Measurements from ENCODE around the gene PPP5C. TPM values are rescaled to one million over a fixed set of nuclear protein-coding genes. Genes with fewer than 3 reads are reported as not detected.

The PPP5C gene
- total and polyA plus RNA-seq, 2 of the 8 experiments (the other 6 are each of a cell fraction or from before 2014, with no cell fraction given): 112 to 156 TPM

DNA sequence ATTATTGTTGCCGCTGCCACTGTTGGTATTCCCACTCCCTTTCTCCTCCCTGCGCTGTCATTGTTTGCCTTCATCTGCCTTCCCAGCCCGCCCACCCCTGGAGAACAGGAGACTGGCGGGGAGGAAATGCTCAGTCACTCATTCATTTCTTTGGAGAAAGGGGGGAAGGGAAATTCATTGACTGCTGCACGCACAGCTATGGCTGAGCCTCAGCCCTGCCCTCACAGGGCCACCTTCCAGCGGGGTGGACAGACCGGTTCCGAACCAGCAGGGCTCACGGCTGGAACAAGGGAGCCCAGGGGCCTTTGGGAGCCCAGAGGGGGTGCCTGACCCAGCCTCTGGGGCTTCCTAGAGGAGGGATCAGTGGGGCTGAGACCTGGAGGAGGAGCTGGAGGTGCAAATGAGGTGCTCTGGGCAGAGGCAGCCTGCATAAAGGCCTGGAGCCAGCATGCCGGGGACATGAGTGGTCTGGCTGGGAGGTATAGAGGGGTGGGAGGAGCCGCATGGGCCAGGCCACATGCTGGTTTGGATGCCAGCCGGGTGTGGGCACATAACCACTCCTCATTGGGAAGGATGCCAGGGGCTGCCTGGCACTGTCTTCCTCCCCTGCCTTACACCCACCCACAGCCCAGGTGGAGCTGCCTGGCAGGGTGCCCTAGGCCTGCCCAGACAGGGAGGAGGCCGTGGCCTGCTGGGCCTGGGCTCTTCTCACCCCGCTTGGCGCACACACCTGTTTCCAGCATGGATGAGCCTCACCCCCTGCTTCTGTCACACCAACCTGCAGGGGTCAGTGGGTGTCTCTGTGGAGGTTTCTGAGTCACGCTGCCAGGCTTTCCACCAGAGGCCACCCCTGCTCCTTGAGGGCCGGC is 26.8 kb downstream of the PPP5C start (continued):
- TF ChIP-seq CTBP2 (IDR thresholded peaks at IDR 0.05; ENCODE audit: borderline replicate concordance, insufficient read depth, insufficient read length, low read length) (peak; percentile 51), RAD21 (IDR thresholded peaks at IDR 0.05 in 1 of 2, conservative IDR thresholded peaks at IDR 0.05 in 1 of 2; ENCODE audit: low read depth in 2 of 2, low read length in 2 of 2) (no peak), RBBP5 (IDR thresholded peaks at IDR 0.05; ENCODE audit: borderline replicate concordance, low read depth, low read length) (peak; percentile 64; the same call in 1 of the 2 replicates), POLR2A (IDR thresholded peaks at IDR 0.05; ENCODE audit: control extremely low read depth in 1 of 2, low read depth in 2 of 2, low read length in 2 of 2) (peak in 1 of 2 experiments; percentile 51; a peak in 1 of 3 replicates), SIN3A (conservative IDR thresholded peaks at IDR 0.05 in 1 of 2, IDR thresholded peaks at IDR 0.05 in 1 of 2; ENCODE audit: low read depth in 1 of 2, low read length in 2 of 2) (no peak), BACH1 (IDR thresholded peaks at IDR 0.05; ENCODE audit: low read length) (0 out of 2 replicates have a peak, but pooled peaks have one; percentile 43), BCL11A (IDR thresholded peaks at IDR 0.05; ENCODE audit: low read depth in 2 of 2, low read length in 2 of 2) (no peak), TBP (IDR thresholded peaks at IDR 0.05; ENCODE audit: low read depth, low read length) (0 out of 2 replicates have a peak, but pooled peaks have one; percentile 37), TEAD4 (IDR thresholded peaks at IDR 0.05; ENCODE audit: low read depth, low read length) (no peak)
- TF ChIP-seq, protein P1, sequence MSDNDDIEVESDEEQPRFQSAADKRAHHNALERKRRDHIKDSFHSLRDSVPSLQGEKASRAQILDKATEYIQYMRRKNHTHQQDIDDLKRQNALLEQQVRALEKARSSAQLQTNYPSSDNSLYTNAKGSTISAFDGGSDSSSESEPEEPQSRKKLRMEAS (IDR thresholded peaks at IDR 0.05): 0 out of 2 replicates have a peak, but pooled peaks have one; percentile 41
- TF ChIP-seq, protein P2, sequence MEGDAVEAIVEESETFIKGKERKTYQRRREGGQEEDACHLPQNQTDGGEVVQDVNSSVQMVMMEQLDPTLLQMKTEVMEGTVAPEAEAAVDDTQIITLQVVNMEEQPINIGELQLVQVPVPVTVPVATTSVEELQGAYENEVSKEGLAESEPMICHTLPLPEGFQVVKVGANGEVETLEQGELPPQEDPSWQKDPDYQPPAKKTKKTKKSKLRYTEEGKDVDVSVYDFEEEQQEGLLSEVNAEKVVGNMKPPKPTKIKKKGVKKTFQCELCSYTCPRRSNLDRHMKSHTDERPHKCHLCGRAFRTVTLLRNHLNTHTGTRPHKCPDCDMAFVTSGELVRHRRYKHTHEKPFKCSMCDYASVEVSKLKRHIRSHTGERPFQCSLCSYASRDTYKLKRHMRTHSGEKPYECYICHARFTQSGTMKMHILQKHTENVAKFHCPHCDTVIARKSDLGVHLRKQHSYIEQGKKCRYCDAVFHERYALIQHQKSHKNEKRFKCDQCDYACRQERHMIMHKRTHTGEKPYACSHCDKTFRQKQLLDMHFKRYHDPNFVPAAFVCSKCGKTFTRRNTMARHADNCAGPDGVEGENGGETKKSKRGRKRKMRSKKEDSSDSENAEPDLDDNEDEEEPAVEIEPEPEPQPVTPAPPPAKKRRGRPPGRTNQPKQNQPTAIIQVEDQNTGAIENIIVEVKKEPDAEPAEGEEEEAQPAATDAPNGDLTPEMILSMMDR (IDR thresholded peaks at IDR 0.05; ENCODE audit: control extremely low read depth in 1 of 3, insufficient read depth in 1 of 3, low read depth in 1 of 3, low read length in 3 of 3): peak in 1 of 3 experiments; percentile 17; a peak in 1 of 4 replicates

All from H1 (cell line).